Stimulated activated CD4-positive, alpha-beta T cell treated with anti-CD3 and anti-CD28 coated beads, TNF-alpha, amount 100 ng/mL, for 48 hours (primary cell): Measurements from ENCODE around the gene FZD10.

Experiments used
- DNase-seq, 3 donors: peaks; one replicate each; pipeline ENCODE4 v3.0.0-alpha.2; 2020; ENCODE audit warnings: low read depth in 3 of 3

The FZD10 gene

GRCh38 chr12:130131801-130132200, 30.5 kb upstream of the FZD10 start:
- no peak for DNase-seq

GRCh38 chr12:130132831-130133511, 29.3 kb upstream of the FZD10 start:
- DNase-seq, result no peak

GRCh38 chr12:130133851-130134562, 28.3 kb upstream of the FZD10 start:
- no peak for DNase-seq

GRCh38 chr12:130134563-130134915, 27.7 kb upstream of the FZD10 start:
- no peak for DNase-seq

GRCh38 chr12:130136509-130137039, 25.7 kb upstream of the FZD10 start:
- DNase-seq, result no peak

- DNase-seq, result no peak
Observed at GRCh38 chr12:130137040-130138018, 24.9 kb upstream of the FZD10 start.

- DNase-seq, result no peak
Observed at GRCh38 chr12:130138478-130138877, 23.8 kb upstream of the FZD10 start.

GRCh38 chr12:130139567-130140421, 22.5 kb upstream of the FZD10 start:
- DNase-seq, result no peak

GRCh38 chr12:130141105-130141504, 21.2 kb upstream of the FZD10 start:
- DNase-seq, result no peak

- DNase-seq, result no peak
Observed at GRCh38 chr12:130141901-130142683, 20.2 kb upstream of the FZD10 start.

GRCh38 chr12:130142736-130143135, 19.5 kb upstream of the FZD10 start:
- DNase-seq, result no peak

- DNase-seq, result no peak
Observed at GRCh38 chr12:130143136-130143535, 19.1 kb upstream of the FZD10 start.

- DNase-seq, result no peak
Observed at GRCh38 chr12:130144256-130144655, 18.0 kb upstream of the FZD10 start.

- no peak for DNase-seq
Observed at GRCh38 chr12:130145731-130146130, 16.5 kb upstream of the FZD10 start.

GRCh38 chr12:130146176-130146931, 15.9 kb upstream of the FZD10 start:
- DNase-seq, result no peak

- DNase-seq, result no peak
Observed at GRCh38 chr12:130147875-130148596, 14.2 kb upstream of the FZD10 start.

- no peak for DNase-seq
Observed at GRCh38 chr12:130151846-130152245, 10.4 kb upstream of the FZD10 start.

- DNase-seq, result no peak
Observed at GRCh38 chr12:130152386-130152785, 9.9 kb upstream of the FZD10 start.

- DNase-seq, result no peak
Observed at GRCh38 chr12:130153803-130154202, 8.5 kb upstream of the FZD10 start.
